ENCODE measurements around the gene TARDBP.

GRCh38 chr1:11023201-11023600, 10.7 kb downstream of the TARDBP start:
- no peak for TF ChIP-seq POLR2A (IDR thresholded peaks at IDR 0.05)
- no peak for TF ChIP-seq CTCF (IDR thresholded peaks at IDR 0.05)

Data from esophagus squamous epithelium (tissue), 4 donors.